Activated CD4-positive, alpha-beta T cell treated with anti-CD3 and anti-CD28 coated beads for 24 hours (primary cell): ENCODE data around the gene TPM3.
A peak's percentile ranks its signal among the peaks of the same experiment; 100 is the strongest.
"Not testable (repeated sequence)": the region's sequence is repeated elsewhere in the genome, so short reads cannot be mapped to it uniquely, and the experiment has no call there.

Source experiments
- DNase-seq, 2 donors: peaks; one replicate each; pipeline ENCODE4 v3.0.0-alpha.2; 2020; ENCODE audit warnings: low read depth in 2 of 2

TPM3 gene

GRCh38 chr1:154191990-154192461 is at the start of gene TPM3:
TSS of gene TPM3 (minus strand) at chr1:154192100. CDS start at chr1:154192018, 82 bp downstream.
- DNase-seq: no peak

GRCh38 chr1:154240294-154240833 is 48.5 kb upstream of the TPM3 start:
- no peak for DNase-seq

DNA sequence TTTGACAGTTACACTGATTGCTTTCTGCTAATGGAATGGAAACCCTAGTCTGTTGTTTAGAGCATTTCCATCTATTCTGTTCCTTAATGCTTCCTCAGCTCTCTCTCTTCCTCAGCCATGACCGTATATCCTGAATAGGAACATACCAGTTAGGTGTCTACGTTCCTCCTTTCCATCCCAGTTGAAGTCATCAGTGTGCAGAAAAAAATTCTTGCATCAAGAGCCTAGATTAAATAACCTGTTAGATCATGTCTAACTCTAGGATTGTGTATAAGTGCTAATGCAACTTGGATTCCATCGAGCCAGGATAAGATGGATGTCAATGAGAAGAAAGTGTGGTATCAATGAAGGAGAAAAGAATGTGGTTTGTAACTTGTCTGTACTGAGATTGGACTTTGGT is 47.6 kb upstream of the TPM3 start:
- no peak for DNase-seq

DNA sequence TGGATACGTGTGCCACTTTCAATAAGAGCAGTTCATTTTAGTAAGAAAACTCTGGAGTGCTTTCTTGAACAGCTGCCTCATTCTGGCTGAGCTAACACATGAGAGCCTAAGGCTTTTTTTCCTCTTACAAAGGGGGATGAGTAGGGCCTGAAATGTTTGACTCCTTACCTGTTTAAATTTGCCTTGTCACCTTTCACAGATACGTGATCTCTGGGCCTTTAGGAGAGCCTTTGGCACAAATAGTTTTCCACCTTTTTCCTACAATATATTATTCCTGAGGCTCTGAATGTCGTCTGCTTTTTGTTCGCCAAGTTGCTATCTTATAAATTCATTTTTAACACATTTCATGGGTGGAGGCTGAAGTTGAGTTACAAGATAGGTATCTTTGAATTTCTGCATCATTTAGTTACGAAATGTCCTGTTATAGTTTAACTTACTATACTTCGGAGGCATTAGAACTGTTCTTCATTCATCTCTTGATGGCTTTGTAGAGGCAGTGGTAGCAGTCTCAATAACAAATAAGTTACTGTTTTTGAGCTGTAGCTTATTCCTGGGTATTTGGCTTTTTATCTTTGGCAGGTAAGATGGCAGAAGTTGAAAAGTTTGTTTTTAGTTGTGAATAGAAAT is 46.1 kb upstream of the TPM3 start:
- DNase-seq: no peak

DNA sequence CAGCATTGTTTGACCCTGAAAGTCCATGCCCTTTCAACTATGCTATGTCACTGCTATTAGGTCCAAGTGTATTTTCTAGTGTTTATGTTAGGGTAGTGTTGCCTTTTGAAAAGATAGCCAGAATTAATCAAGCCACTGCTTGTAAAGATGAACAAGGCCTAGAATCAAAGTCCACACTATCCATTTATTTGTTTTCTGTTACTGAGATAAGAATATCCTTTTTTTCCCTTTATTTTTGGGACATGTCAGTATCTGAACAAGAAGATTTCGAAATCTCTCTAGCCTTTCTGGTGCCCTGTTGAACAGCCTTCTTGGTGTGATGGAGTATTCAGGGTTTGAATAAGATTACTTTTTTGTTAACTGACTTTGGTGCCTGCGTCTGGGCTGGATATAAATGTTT is 45.5 kb upstream of the TPM3 start:
- DNase-seq: no peak

DNA sequence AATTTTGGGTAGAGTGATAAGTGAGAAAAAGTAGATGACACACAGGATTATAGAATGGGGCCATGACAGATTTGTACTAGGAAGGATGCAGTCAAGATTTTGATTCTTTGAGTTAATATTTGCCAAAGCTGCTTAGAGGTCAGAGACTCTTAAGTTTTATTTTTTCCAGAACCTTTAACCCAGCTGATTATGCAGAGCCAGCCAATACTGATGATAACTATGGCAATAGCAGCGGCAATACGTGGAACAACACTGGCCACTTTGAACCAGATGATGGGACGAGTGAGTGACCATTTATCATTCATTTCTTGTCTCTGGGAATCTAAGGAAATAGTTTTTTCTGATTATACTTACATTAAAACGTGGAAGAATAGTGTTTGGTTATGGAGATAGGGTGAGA is 45.0 kb upstream of the TPM3 start:
- no peak for DNase-seq

DNA sequence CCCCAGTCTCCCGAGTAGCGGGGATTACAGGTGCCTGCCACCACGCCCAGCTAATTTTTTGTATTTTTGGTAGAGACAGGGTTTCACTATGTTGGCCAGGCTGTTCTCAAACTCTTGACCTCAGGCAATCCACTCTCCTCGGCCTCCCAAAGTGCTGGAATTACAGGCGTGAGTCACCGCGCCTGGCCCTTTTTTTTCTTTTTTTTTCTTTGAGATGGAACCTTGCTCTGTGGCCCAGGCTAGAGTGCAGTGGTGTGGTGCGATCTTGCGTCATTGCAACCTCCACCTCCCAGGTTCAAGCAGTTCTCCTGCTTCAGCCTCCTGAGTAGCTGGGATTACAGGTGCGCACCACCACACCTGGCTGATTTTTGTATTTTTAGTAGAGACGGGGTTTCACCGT is 41.2 kb upstream of the TPM3 start:
- not testable (repeated sequence) for DNase-seq

DNA sequence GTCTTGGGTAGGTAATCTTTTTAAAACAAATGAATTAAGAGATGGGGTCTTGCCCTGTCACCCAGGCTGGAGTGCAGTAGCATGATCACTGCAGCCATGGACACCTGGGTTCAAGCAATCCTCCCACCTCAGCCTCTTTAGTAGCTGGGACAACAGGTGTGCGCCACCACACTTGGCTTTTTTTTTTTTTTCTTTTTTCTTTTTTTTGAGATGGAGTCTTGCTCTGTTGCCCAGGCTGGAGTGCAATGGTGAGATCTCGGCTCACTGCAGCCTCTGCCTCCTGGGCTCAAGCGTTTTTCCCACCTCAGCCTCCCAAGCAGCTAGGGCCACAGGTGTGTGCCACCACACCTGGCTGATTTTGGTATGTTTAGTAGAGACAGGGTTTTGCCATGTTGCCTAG is 39.2 kb upstream of the TPM3 start:
- not testable (repeated sequence) for DNase-seq

GRCh38 chr1:154225370-154225769 is 33.5 kb upstream of the TPM3 start:
- no peak for DNase-seq

- DNase-seq: no peak
Measured at GRCh38 chr1:154223621-154224020, 31.7 kb upstream of the TPM3 start.

GRCh38 chr1:154222918-154223317 is 31.0 kb upstream of the TPM3 start:
- no peak for DNase-seq

GRCh38 chr1:154222518-154222917 is 30.6 kb upstream of the TPM3 start:
- no peak for DNase-seq

DNA sequence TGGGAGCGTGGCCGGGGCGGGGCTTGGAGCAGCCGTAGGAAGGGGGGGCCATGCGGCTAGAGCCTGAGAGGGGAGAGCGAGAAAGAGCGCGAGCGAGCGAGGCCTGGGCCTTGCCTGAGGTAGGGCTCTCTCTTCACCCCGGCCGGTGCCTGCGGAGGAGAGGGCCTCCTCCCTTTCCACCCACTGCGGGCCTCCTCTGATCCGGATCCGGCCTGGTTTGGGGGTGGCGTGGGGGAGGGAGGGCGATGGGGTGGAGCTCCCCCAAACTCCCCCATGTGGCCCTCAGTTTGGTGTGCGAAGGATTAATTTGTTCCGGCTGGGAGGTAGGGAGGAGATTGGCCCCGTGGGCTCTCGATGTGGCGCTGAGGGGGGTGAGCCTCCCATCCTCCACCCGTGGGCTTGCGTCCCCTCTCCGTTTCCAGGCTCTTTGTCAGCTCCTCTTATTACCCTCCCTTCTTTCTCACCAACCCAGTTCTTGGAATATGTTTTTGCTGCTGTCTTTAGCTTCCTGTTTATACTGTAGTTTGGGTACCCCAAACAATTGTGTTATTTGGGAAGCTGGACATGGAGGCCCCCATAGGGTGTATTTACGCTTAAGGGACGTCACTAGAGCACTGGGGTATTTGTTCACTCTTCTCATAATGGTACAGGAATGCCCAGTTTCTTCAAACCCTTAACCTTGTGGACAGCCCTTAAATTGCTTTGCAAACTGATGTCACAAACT is 29.5 kb upstream of the TPM3 start:
- peak; percentile 44 to 48 for DNase-seq

DNA sequence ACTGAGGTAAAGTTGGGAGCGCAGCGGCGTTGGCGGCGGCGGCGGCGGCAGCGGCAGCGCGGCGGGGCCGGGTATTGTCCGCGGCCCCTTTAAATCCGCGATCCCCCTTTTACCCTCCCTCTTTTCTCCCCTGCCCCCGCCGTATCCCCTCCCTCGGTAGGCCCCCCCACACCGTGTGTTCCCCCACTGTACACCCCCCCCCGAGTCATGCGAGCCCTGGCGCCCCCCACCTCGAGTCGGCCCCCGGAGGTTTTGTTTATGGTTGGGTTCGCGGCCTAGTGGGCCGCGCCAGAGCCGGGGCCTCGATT is 29.0 kb upstream of the TPM3 start:
- no peak for DNase-seq

GRCh38 chr1:154220071-154220969 is 28.4 kb upstream of the TPM3 start, which contains the start of gene UBAP2L:
TSS of gene UBAP2L (plus strand) at chr1:154220955. CDS start at chr1:154225124, 4,169 bp downstream.
- peak; percentile 95 to 97 for DNase-seq

DNA sequence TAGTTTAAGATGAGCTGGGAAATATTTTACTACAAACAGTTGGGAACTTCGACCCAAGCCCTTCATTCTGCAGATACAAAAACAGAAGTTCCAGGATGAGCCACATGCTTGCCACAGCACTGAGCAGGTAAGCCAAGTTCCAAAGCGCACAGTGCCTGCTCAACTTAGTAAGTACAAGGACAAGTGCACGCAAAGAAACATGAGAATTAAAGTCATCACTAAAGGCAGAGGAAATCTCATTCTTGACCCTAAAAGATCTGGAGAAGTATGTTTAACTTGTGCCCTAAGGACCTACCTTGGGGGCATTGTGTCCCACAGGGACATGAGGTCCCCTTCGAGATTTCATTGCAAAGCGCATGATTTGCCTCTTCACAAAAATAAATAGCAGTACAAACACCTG is 27.6 kb upstream of the TPM3 start:
- DNase-seq: no peak

DNA sequence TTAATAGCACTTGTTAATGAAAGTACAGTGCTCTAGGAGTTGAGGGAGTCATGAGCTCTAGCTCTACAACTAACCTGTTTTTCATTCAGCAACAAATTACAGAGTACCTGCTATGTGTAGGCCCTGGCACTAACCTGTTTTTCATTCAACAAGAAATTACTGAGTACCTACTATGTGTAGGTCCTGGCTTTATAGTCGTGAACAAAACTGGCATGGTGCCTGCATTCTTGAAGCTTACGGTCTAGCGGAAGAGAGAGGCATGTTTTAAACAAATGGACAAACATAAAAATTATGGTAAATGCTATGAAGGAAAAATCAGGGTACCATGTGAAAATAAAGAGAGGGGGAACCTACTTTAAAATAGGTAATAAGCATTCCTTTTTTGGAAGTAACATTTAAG is 26.6 kb upstream of the TPM3 start:
- no peak for DNase-seq

DNA sequence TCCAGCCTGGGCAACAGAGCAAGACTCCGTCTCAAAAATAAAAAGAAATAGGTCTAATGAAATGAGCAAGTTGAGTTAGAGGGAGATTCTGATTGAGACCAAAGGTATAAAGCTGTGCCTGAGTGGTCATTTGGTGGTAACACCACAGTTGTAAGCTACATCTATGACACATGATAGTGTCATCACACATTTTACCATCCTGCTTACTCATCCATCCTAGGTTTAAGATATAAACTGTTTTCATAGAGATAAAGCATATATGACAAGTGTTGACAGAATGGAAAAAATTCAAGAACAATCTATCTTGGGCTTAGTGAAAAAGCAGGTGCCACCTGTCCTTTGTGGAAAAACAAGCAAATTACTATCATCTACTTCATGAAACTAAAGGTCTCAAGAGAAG is 21.4 kb upstream of the TPM3 start:
- no peak for DNase-seq

DNA sequence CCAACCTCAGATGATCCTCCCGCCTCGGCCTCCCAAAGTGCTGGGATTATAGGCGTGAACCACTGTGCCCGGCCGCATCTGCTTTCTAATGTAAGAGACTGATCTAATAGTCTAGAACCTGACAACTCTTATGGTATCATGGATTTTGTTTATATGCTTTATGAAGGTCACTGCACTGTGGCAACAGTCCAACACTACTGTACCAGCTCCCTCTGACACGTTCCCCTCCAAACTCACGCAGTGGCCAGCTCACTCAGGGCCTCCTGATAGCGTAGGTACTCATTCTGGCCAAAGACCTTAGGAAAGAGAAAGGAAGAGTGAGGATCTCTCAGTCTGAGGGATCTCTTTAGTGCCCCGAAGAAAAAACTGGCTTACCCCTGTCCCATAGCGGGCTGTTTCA is 20.2 kb upstream of the TPM3 start:
- no peak for DNase-seq

DNA sequence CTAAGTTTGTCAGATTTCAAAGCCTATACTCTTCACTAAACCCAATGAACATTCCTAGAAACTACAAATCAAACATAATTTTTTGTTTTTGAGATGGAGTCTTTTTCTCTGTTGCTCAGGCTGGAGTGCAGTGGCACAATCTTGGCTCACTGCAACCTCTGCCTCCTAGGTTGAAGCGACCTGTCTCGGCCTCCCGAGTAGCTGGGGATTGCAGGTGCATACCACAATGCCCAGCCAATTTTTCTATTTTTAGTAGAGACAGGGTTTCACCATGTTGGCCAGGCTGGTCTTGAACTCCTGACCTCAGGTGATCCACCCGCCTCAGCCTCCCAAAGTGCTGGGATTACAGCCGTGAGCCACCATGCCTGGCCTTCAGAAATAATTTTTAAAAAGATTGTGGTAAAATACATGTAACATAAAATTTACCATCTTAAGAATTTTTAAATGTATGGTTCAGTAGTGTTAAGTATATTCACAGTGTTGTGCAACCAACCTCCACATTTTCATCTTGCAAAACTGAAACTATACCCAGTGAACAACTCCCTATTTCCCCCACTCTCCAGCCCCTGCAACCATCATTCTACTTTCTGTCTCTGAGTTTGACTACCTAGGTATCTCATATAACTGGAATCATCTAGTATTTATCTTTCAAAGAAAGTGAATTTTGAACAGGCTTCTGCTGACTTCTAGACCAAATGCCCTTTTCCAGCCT is 16.9 kb upstream of the TPM3 start:
- DNase-seq: no peak

- no peak for DNase-seq
Measured at GRCh38 chr1:154207262-154207661, 15.4 kb upstream of the TPM3 start.

DNA sequence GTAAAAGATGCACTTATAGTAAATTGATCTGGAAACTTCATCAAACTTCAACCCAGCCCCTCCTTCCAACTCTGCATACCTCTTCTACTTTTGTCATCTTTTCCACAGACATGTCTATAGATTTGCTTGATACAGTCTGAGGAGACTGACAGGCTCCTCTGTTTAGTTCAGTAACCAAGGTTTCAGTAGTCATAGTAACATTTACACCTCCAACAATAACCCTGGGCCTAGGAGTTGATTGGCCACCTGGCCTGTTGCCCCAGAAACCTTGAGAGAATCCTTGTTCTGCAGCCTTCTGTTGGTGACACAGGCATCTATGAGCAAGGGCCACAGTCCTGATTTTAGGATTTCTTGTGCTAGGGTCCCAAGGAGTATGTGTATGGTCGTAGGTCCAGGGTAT is 14.3 kb upstream of the TPM3 start, which contains the start of gene CFAP141:
TSS of gene CFAP141 (minus strand) at position 138 of the 400 bp plus-strand sequence. CDS start at position 112, 26 bp downstream.
- no peak for DNase-seq
